GM19463 (cell line): ENCODE results near the gene TMPRSS11E.
"Not testable (repeated sequence)": the region's sequence is repeated elsewhere in the genome, so short reads cannot be mapped to it uniquely, and the experiment has no call there.

Experiments
- ATAC-seq: cut with Tn5 transposase; IDR thresholded peaks from one replicate; pipeline ENCODE4 v1.9.1; 2021; ENCODE audit warnings: mild to moderate bottlenecking, moderate library complexity; ENCODE audit not compliant: unreplicated experiment

Gene TMPRSS11E

GRCh38 chr4:68461790-68462189, 14.5 kb downstream of the TMPRSS11E start:
- ATAC-seq: no peak

GRCh38 chr4:68462691-68463090, 15.4 kb downstream of the TMPRSS11E start:
- ATAC-seq: no peak

- no peak for ATAC-seq
Measured at GRCh38 chr4:68463796-68464195, 16.5 kb downstream of the TMPRSS11E start.

- ATAC-seq: no peak
Measured at GRCh38 chr4:68465058-68465457, 17.8 kb downstream of the TMPRSS11E start.

- ATAC-seq: no peak
Measured at GRCh38 chr4:68466185-68466584, 18.9 kb downstream of the TMPRSS11E start.

- ATAC-seq: no peak
Measured at GRCh38 chr4:68466751-68467150, 19.5 kb downstream of the TMPRSS11E start.

GRCh38 chr4:68469482-68469881, 22.2 kb downstream of the TMPRSS11E start:
- no peak for ATAC-seq

- no peak for ATAC-seq
Measured at GRCh38 chr4:68476191-68476590, 28.9 kb downstream of the TMPRSS11E start.

- ATAC-seq: no peak
Measured at GRCh38 chr4:68489338-68489737, 42.1 kb downstream of the TMPRSS11E start.

- no peak for ATAC-seq
Measured at GRCh38 chr4:68490826-68491457, 43.7 kb downstream of the TMPRSS11E start.

- ATAC-seq: no peak
Measured at GRCh38 chr4:68494688-68495087, 47.4 kb downstream of the TMPRSS11E start.

- ATAC-seq: peak; percentile 92
Measured at GRCh38 chr4:68498413-68499007, 51.2 kb downstream of the TMPRSS11E start.

GRCh38 chr4:68499021-68499420, 51.8 kb downstream of the TMPRSS11E start:
- ATAC-seq: no peak

GRCh38 chr4:68503462-68503861, 56.2 kb downstream of the TMPRSS11E start:
- not testable (repeated sequence) for ATAC-seq

GRCh38 chr4:68504836-68505235, 57.6 kb downstream of the TMPRSS11E start:
- ATAC-seq: not testable (repeated sequence)

- ATAC-seq: peak; percentile 67
Measured at GRCh38 chr4:68505452-68505851, 58.2 kb downstream of the TMPRSS11E start.

GRCh38 chr4:68518889-68519288, 71.6 kb downstream of the TMPRSS11E start:
- no peak for ATAC-seq

- ATAC-seq: no peak
Measured at GRCh38 chr4:68520985-68521384, 73.7 kb downstream of the TMPRSS11E start.

GRCh38 chr4:68522232-68522631, 75.0 kb downstream of the TMPRSS11E start:
- not testable (repeated sequence) for ATAC-seq

- no peak for ATAC-seq
Measured at GRCh38 chr4:68535974-68536373, 88.7 kb downstream of the TMPRSS11E start.

GRCh38 chr4:68536375-68536774, 89.1 kb downstream of the TMPRSS11E start:
- no peak for ATAC-seq

- not testable (repeated sequence) for ATAC-seq
Measured at GRCh38 chr4:68542742-68543141, 95.5 kb downstream of the TMPRSS11E start.
